Kasumi-1 (cell line): ENCODE data around the gene BANP.
"Not testable (repeated sequence)": the region's sequence is repeated elsewhere in the genome, so short reads cannot be mapped to it uniquely, and the experiment has no call there.

Experiments used
- DNase-seq, 2 experiments: peaks; one replicate each; lab custom pipeline; 2025; lab: John Stamatoyannopoulos, UW

The BANP gene, protein sequence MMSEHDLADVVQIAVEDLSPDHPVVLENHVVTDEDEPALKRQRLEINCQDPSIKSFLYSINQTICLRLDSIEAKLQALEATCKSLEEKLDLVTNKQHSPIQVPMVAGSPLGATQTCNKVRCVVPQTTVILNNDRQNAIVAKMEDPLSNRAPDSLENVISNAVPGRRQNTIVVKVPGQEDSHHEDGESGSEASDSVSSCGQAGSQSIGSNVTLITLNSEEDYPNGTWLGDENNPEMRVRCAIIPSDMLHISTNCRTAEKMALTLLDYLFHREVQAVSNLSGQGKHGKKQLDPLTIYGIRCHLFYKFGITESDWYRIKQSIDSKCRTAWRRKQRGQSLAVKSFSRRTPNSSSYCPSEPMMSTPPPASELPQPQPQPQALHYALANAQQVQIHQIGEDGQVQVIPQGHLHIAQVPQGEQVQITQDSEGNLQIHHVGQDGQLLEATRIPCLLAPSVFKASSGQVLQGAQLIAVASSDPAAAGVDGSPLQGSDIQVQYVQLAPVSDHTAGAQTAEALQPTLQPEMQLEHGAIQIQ

DNA sequence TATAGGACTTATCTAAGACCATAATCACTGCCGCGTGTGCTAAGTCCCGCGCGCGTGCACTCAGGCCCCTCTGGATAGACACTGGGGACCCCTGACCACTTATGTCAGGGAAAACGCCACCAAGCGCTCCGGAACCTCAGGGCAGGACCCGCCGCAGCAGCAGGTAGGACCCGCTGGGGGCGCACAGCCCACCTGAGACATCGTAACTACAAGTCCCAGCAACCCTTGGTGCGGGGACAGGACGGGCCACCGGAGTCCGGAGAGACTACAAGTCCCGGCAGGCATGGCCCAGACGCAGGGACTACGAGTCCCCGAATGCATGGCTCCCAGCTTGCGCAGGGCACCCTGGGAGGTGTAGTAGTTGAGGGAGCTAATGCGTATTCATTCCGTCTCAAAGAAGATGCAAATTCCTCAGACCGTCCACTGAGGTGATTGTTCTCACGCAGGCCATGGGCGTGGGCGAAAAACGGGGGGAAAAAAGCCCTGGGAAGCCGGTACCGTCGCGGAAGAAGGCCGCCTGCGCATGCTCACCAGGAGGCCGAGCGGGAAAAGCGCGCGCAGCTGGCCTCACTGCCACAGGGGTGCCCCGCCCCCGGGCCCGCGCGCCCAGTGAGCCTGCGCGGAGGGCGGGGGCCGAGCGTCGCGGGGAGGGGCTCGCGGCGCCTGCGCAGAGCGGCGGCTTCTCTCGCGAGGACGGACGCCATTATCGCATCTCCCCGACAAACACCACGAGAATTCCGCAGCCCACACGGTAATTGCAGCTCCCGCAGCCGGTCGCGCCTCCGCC is at the start of gene BANP:
Gene BANP (plus strand): TSS at position 670 of the 787 bp plus-strand sequence. CDS start 23,682 bp downstream, outside the sequence.
- DNase-seq = peak; percentile 94 to 97

DNA sequence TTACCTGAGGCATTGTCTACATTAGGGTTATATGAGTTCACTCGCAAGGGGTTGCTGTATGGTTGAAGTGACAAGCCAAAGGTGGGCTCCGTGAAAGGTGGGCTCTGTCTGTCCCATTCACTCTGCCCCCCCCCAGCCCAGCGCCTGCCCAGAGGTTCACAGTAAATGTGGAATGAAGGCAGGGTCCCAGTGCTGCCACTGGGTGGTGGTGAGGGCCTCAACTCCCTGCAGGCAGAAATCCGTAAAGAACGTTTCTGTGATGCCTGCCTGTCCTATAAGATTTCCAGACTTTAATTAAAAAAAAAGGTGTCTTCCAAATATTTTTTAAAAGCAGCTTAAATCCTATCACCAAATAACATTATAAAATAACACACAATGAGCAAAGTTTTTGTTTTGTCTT is 46.3 kb upstream of the BANP start:
- DNase-seq = not testable (repeated sequence)

DNA sequence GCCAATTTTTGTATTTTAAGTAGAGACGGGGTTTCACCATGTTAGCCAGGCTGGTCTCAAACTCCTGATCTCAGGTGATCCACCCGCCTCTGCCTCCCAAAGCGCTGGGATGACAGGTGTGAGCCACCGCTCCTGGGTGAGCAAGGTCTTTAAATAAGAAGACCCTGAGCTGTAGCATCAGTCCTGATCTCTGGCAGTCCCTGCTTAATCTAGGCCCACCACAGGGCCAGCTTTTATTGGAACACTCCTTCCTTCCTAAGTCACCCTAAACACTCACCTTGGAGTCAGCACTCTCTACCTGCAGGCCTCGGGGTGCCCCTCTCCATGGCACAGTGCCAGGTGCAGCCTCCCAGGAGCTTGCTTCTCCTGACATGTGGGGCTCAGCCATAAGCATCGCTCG is 45.7 kb upstream of the BANP start:
- not testable (repeated sequence) for DNase-seq

DNA sequence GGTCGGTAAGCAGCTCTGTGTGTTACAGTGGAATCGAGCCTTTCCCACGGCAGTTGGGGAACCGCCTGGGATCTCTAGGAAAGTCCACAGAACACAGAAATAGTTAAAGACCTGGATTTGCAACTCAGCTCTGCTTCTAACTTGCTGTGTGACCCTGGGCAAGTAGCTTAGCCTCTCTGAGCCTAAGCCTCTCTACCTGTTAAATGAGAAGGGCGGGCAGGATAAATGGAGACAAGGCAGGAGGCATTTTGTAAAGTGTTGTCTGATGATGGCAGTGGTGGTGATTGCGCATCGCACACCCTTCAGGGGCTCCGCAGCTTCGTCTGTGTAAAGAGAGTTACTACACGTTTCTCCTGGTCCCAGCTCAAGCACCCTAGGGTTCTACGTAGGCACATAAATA is 43.1 kb upstream of the BANP start:
- DNase-seq = not testable (repeated sequence)

DNA sequence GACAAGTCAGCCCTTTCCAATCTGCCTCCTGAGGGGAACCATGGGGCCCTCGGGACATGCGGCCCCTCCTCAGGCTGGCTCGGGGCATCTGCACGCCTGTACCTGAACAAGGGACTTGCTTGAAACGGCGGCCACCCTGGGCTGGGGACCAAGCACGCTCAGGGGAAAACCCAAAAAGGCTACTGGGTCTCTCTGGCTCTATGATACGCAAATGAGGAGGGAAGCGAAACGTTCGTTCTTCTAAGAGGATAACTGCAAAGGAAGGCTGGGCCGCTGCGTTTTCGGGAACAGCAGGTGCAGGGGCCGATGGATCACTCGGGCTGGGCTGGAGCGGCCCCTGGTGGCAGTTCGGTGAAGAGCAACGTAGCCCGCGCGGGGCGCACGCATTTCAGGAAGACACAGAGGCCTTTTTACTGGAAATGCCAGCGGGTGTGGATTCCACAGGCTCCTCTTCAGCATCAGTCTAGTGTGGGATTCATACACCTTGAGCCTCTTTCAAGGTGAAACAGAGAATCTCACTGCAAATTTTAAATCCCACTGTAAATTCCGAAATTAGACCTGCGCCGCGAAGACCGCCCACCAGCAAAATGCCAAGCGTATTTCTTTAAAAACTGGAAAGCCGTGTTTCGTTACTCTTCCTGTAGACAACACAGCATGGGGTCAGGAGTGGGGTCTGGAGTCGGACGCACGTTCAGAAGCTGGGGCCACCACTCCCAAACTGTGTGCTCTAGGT is 41.9 kb upstream of the BANP start:
- DNase-seq = peak; percentile 56 to 68

DNA sequence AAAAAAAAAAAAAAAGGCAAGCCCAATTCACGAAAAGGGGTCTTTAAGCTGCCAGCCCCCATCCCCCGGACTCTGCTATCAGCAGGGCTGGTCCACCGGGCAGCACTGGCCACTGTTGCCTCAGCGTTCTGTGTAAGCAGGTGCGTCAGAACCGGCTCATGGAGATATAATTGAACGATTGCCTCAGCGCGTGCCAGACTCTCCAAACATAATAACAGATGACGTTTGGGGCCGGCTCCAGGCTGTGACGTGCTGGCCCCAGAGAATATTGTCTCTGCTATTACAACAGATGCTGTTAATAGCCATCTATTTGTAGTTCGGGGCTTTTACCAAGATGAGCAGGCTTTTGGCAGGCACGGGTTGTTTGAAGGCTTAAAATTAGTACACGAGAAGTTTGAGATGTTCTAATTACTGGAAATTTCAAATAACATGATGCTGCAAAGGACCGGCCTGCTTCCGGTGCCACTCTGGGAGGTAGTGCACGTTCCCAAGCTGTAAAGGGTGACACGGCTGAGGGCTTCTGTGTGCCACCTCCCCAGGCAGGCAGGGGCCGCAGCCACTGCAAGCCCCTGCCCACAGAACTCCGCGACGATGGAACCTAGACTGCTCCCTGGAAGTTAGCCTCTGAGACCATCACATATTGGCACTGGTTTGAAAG is 40.0 kb upstream of the BANP start:
- not testable (repeated sequence) for DNase-seq

DNA sequence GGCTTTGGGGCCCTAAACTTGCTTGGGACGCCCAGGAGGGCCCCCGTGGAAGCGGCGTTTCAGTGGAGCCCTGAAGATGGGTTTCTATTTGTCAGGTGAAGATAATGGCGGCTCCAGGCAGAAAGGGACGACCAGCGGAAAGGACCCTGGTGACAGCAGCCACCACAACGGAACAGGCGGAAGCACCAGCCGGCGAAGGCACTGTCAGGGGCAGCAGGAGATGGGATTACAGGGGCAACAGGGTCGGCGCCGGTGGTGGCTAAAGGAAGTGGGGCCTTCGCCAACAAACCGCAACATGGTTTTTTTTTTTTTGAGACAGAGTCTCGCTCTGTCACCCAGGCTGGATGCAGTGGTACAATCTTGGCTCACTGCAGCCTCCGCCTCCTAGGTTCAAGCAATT is 38.5 kb upstream of the BANP start:
- peak; percentile 62 to 64 for DNase-seq

DNA sequence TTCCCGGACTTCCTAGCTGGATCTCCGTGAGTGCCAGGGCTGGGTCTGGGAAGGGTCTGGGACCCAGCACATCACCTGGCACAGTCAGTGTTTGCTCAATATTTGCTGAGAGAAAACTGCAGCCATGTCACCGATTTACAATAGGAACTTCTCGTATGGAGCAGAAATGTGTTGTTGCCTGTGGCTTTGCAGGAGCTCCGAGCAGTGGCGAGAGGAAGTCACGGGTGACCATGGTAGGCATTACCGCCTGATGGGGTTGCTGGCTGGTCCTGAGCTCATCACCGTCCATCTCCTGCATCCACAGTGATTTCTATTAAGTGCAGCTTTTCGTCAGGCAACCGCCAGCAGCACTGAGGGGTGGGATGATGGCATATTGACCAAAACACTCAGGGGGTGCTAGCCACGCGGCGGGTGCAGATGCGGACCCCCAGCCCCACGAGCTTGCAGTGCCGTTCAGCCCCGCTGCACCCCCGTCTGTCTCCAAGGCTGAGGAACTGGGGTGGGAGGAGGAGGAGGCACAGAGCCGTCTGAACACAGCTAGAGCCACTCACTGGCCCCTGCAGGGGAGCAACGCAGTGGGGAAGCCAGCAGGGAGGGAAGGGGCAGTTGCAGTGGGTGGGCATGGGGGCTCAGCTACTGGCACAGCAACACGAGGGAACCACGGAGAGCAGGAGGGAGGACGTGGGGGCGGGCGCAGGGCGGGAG is 37.1 kb upstream of the BANP start:
- not testable (repeated sequence) for DNase-seq

DNA sequence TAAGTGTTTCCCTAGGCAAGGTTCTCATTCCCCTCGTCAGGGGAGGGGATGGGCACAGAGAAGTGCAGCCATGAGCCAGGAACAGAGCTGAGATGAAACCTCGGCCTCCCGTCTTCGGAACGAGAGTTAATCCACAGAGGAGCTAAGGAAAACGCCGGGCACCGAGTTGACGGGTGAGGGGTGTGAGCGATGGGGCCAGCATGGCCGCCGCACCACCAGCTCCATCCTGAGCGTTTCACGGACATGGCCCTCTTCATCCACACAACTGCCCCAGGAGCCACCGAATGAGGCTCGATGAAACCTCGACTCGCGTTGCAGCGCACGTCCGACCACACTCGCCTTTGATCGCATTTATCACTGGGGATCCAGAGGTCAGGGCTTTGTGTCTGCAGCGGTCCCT is 36.4 kb upstream of the BANP start:
- DNase-seq = no peak

DNA sequence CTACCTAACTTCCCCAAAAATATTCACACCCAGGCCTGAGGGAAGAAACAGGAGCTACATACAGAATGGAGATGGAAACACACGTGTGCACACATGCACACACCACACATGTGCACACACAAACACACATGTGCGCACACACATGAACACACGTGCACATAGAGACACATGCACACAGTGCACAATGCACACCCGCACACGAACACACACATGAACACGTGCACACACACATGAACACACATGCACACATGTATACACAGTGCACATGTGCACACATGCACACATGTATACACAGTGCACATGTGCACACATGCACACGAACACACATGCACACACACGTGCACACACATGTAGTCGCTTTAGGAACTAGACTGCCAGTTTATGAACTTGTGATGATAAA is 33.7 kb upstream of the BANP start:
- DNase-seq = no peak

DNA sequence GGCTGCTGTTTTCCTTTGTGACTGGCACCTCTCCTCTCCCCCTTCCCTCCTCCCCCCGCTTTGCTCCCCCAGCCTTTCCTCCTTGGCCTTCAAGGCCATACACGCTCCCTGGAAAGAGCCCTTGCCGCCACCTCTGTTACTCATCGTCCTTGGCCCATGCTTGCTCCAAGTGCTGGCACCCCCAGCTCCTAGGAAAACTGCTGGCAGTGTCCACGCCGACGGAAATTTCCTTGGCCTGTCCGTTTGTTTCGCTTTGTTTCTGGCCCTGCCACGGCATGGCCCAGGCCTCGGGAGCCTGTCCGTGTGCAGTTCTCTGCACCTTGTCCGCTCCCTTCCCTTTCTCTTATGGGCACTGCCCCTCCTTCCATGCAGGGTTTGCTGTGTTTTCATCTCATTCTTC is 32.9 kb upstream of the BANP start:
- no peak for DNase-seq

DNA sequence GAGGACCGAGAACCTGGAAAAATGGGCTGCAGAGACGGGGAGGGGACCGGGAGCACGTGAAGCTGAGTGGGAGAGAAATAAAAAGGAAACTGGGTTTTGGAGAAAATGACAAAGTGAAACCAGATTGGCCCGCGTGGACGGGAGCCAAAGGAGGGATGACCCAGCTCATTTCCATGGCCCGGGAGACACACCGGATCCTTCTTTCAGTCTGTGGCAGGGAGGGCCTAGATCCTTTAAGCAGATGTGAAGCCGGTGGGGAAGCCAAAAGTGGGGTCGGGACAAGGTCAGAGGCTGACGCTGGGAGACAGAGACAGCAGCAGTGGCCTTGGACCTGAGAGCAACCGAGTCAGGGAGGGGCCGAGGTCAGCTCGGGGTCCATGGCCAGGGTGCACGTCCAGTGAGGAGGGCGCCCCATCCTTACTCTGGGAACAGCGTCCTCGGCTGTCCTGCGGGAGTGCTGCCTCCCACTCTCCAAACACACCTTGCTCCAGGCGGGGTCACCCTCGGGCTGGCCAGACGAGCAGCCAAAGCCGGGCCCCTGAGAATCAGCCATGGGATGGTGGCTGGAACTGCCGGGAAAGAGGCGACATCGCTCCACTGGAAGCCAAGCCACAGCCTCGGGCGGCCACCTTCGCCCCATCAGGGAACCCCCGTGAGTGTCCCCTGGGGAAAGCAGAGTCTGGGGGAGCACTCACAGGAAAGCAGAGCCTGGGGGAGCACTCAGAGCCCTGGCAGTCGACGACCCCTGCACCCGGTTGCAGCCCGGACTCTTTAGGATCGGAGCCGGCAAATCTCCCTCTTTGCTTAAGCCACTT is 32.2 kb upstream of the BANP start:
- no peak for DNase-seq

DNA sequence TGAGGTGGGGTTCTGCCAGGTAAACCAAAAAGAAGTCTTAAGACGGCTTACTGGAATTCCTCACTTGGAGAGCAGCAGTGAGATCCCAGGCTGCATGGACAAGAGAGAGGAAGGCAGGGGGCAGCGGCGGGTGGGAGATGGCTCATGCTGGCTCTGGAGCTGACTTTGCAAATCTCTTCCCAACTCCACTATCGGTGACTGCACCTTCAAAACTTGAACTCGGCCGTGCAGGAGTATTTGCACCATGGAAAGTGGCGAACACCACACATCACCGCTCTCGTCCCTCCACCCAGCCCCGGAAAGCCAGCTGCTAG is 31.6 kb upstream of the BANP start:
- DNase-seq = no peak

DNA sequence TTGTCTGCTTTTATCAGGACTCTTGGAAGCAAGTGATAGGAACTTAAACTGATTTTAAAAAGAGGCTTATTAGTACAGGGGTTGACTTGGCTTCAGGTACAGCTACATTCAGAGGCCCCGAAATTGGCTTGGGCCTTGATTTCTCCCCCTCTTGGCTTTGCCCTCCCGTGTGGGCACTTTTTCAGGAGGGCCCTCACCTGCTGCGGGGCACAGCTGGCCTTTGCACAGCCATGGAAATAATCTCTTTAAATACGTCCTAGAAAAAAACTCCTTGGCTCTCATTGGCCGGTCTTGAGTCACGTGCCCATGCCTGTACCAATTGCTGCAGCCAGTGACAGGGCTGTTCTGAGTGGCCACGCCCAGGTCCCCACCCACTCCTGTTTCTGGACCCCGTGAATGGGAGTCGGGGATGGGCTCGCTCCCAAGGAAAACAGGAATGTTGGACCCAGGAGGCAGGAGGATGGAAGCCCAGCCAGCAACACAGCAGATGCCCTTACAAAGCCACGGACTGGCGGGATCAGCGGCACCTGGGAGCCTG is 29.9 kb upstream of the BANP start:
- no peak for DNase-seq

DNA sequence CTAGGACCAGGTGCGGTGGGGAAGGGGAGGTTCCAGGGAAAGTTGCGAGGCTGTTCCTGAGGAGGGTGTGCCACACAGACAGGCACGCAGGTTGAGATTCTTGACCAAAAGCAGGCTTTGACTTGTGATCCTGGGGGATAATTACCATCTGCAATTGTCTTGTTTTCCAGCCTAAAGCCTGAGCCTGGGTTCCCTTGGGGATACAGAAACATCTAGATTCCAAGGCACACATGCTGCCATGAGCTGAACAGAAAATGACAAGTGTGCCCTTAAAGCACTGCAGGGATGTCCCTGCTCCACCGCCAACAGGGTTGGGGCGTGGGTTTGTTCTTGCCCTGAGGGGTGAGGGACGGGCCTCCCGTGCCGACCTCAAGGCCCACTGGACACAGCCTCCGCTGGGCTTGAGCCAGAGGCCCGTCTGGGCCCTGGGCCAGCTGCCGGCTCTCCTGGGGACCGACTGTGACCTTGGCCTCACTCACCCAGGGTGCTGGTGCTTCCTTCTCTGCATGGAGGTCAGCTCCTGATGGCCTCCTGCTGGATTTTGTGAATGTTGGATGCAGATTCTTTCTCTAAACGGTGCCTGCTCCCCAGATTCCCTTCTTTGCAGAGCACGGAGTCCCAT is 28.9 kb upstream of the BANP start:
- no peak for DNase-seq

DNA sequence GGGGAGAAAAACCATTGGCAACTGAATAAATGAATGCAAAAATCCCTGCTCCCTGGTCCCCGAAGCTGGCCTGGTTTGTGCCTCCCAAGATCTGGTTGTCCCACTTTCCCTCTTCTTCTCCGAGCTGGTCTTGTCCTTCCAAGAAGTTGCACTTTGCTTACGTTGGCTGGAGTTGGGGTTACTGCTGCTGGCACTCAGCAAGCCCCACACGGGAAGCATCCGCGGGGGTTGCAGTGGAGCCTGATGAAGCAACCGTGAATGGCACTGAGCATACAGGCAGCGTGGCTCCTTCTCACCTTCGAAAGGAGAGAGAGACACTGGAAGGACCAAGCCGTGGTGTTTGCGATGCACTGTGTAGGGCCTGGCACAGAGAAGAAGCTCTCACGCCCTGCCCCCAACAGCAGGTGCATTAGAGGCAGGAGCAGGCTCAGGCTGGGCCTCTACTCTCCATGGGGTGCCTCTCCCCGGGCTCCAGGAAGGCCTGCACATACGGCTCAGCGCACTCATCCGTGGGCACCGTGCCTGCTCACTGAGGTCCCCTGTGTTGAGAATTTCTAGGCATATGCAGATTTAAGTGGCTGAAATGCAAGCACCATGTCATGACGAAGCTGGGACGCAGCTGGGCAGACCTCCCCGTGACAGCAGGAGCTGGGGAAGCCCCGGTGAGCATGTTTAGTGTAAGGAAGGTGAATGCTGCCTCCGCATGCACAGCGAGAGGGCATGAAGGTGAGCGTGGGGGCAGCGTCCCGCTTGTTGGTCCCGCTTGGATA is 27.0 kb upstream of the BANP start:
- no peak for DNase-seq

DNA sequence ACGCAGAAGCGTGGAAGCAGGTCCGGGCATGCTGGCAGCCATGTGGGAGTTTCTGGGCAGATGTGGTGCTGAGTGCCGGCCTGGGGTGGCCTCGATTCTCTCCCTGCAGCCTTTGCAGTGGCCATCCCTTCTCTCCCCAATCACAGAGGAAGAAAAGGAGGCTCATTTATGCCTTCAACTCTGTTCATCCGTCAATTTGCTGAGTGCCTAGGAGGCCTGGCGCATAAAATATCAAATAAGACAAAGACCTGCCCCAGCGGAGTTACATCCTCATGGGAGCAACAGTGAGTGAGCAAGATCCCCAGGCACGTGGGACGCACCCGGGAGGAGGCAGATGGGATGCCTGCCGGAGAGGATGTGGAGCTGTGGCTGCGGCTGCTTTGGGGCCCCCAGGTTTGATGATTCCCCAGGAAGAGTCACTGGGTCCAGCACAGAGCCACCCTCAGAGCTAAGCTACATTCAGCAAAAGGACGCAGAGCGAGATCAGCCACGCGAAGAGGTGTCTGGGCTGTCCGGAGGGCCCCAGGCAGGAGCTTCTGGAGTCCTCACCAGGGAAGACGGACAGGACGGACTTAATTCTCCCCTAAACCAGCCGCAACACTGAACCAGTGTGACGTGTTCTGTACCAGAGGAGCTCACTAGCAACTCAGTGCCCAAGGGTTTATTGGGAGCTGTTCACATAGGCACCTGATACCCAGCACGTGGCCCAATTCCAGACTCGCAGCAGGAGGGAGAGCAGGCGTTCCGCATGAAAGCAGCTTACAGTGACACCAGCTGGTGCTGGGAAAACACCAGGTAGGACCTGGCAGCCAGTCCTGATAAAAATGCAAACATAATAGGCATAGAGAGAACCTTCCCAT is 26.2 kb upstream of the BANP start:
- DNase-seq = no peak
